Left renal cortex interstitium (tissue), 4 donors: ENCODE measurements around the gene DCBLD1. TPM values are rescaled to one million over a fixed set of nuclear protein-coding genes. Genes with fewer than 3 reads are reported as not detected.

Experiments
- DNase-seq, 4 donors: peaks; one replicate each; pipeline ENCODE4 v3.0.0-alpha.2; 2013; ENCODE audit warnings: low read depth in 4 of 4, low spot score in 2 of 4, missing footprints in 1 of 4
- polyA plus RNA-seq, 4 donors: library from polyadenylated mRNA; unstranded; fragments of 120-200 nt; gene quantifications; one replicate each; pipeline ENCODE4 v1.2.1, GENCODE V29; 2013; ENCODE audit not compliant: insufficient read length in 4 of 4

DCBLD1 gene
- polyA plus RNA-seq, 4 donors = 9.0 to 13.0 (median 10.5) TPM

- DNase-seq = no peak
Measured at GRCh38 chr6:117550618-117551242, 68.3 kb downstream of the DCBLD1 start.

GRCh38 chr6:117552618-117553017, 70.1 kb downstream of the DCBLD1 start:
- DNase-seq = no peak

- no peak for DNase-seq
Measured at GRCh38 chr6:117553142-117553541, 70.7 kb downstream of the DCBLD1 start.

GRCh38 chr6:117555262-117555849, 72.9 kb downstream of the DCBLD1 start:
- no peak for DNase-seq

- peak in 1 of 4 donors; percentile 15 for DNase-seq
Measured at GRCh38 chr6:117555882-117556498, 73.5 kb downstream of the DCBLD1 start.

- DNase-seq = no peak
Measured at GRCh38 chr6:117557951-117558350, 75.5 kb downstream of the DCBLD1 start.

- DNase-seq = no peak
Measured at GRCh38 chr6:117558818-117559217, 76.3 kb downstream of the DCBLD1 start.

GRCh38 chr6:117559299-117559698, 76.8 kb downstream of the DCBLD1 start:
- no peak for DNase-seq

- DNase-seq = no peak
Measured at GRCh38 chr6:117561128-117561527, 78.7 kb downstream of the DCBLD1 start.

GRCh38 chr6:117564681-117565080, 82.2 kb downstream of the DCBLD1 start:
- no peak for DNase-seq

- DNase-seq = no peak
Measured at GRCh38 chr6:117568247-117568646, 85.8 kb downstream of the DCBLD1 start.

GRCh38 chr6:117568831-117569410, 86.4 kb downstream of the DCBLD1 start:
- no peak for DNase-seq

GRCh38 chr6:117573006-117573680, 90.7 kb downstream of the DCBLD1 start:
- no peak for DNase-seq

- DNase-seq = no peak
Measured at GRCh38 chr6:117574198-117574597, 91.7 kb downstream of the DCBLD1 start.

GRCh38 chr6:117585647-117586046, 103.2 kb downstream of the DCBLD1 start:
- DNase-seq = no peak

GRCh38 chr6:117590447-117590846, 108.0 kb downstream of the DCBLD1 start:
- no peak for DNase-seq

- DNase-seq = no peak
Measured at GRCh38 chr6:117591405-117591804, 108.9 kb downstream of the DCBLD1 start.

GRCh38 chr6:117592983-117593759, 110.7 kb downstream of the DCBLD1 start:
- no peak for DNase-seq

- DNase-seq = no peak
Measured at GRCh38 chr6:117595099-117595923, 112.8 kb downstream of the DCBLD1 start.

- DNase-seq = no peak
Measured at GRCh38 chr6:117597755-117598154, 115.3 kb downstream of the DCBLD1 start.
